CD4-positive, alpha-beta T cell treated with Interleukin-1 beta for 1 hour (primary cell): ENCODE measurements around the gene POU3F1.
A peak's percentile ranks its signal among the peaks of the same experiment; 100 is the strongest.
"Not testable (repeated sequence)": the region's sequence is repeated elsewhere in the genome, so short reads cannot be mapped to it uniquely, and the experiment has no call there.

Source experiments
- DNase-seq, 2 donors: peaks; one replicate each; pipeline ENCODE4 v3.0.0-alpha.2; 2020 to 2022

The POU3F1 gene

GRCh38 chr1:38046884-38047602 lies 450 bp upstream of the POU3F1 start:
- peak; percentile 79 to 83 for DNase-seq

- no peak for DNase-seq
Observed at GRCh38 chr1:38045401-38046332, 926 bp downstream of the POU3F1 start.

- no peak for DNase-seq
Observed at GRCh38 chr1:38044221-38045215, 2.1 kb downstream of the POU3F1 start.

GRCh38 chr1:38043036-38043747 lies 3.4 kb downstream of the POU3F1 start:
- no peak for DNase-seq

GRCh38 chr1:38041936-38042834 lies 4.4 kb downstream of the POU3F1 start:
- no peak for DNase-seq

- no peak for DNase-seq
Observed at GRCh38 chr1:38039331-38040088, 7.1 kb downstream of the POU3F1 start.

GRCh38 chr1:38038861-38039260 lies 7.7 kb downstream of the POU3F1 start:
- DNase-seq = no peak

- DNase-seq = no peak
Observed at GRCh38 chr1:38037221-38037939, 9.2 kb downstream of the POU3F1 start.

- DNase-seq = no peak
Observed at GRCh38 chr1:38034871-38035270, 11.7 kb downstream of the POU3F1 start.

- not testable (repeated sequence) for DNase-seq
Observed at GRCh38 chr1:38032992-38033391, 13.6 kb downstream of the POU3F1 start.

- no peak for DNase-seq
Observed at GRCh38 chr1:38031513-38031866, 15.1 kb downstream of the POU3F1 start.

- DNase-seq = no peak
Observed at GRCh38 chr1:38030596-38031512, 15.7 kb downstream of the POU3F1 start.

- peak; percentile 37 to 49 for DNase-seq
Observed at GRCh38 chr1:38029685-38030511, 16.7 kb downstream of the POU3F1 start.

GRCh38 chr1:38029081-38029681 lies 17.4 kb downstream of the POU3F1 start:
- DNase-seq = no peak

- DNase-seq = no peak
Observed at GRCh38 chr1:38028671-38029070, 17.9 kb downstream of the POU3F1 start.

- DNase-seq = no peak
Observed at GRCh38 chr1:38028105-38028591, 18.4 kb downstream of the POU3F1 start.
